ENCODE data around the gene OSBPL6. TPM values are rescaled to one million over a fixed set of nuclear protein-coding genes. Genes with fewer than 3 reads are reported as not detected.

The OSBPL6 gene
- total RNA-seq, 4 donors from 2014 or later: 1.8 to 9.9 (median 2.8) TPM

DNA sequence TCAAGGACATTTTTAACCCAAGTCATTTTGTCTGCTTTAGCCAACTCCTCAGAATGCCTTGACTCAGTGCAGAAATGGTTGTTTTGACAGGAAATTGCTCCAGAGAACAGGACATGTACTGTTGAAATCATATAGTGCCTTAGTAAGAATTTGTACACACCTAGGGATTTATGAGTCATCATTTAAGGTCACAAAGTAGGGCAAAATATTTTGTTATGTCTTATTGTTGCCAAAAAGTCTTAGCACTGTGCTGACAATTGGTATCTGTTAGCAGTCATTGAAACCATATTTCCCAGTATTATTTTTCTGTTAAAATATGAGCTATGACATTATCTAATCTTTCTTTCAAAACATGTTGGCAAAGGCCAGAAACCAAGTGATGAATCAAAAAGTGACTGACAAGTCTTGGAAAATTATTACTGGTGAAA lies 104.5 kb downstream of the OSBPL6 start:
- no peaks in the 10 kb centered on the region for H3K27me3 ChIP-seq
- intact Hi-C loops (cut with DNase I; ENCODE audit: low total_unique reads): no loop called here
- peak overlapping the region in 1 of 2 donors; percentile 54 for H3K27ac ChIP-seq
- H3K4me3 ChIP-seq: no peak overlapping the region
- TF ChIP-seq POLR2A (IDR thresholded peaks at IDR 0.05): no peak
- TF ChIP-seq, protein P1, sequence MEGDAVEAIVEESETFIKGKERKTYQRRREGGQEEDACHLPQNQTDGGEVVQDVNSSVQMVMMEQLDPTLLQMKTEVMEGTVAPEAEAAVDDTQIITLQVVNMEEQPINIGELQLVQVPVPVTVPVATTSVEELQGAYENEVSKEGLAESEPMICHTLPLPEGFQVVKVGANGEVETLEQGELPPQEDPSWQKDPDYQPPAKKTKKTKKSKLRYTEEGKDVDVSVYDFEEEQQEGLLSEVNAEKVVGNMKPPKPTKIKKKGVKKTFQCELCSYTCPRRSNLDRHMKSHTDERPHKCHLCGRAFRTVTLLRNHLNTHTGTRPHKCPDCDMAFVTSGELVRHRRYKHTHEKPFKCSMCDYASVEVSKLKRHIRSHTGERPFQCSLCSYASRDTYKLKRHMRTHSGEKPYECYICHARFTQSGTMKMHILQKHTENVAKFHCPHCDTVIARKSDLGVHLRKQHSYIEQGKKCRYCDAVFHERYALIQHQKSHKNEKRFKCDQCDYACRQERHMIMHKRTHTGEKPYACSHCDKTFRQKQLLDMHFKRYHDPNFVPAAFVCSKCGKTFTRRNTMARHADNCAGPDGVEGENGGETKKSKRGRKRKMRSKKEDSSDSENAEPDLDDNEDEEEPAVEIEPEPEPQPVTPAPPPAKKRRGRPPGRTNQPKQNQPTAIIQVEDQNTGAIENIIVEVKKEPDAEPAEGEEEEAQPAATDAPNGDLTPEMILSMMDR (IDR thresholded peaks at IDR 0.05): no peak
- H3K4me1 ChIP-seq: no peaks in the 10 kb centered on the region
- no peaks in the 10 kb centered on the region for H3K36me3 ChIP-seq
- no peak for DNase-seq
- no peaks in the 10 kb centered on the region for H3K9me3 ChIP-seq

DNA sequence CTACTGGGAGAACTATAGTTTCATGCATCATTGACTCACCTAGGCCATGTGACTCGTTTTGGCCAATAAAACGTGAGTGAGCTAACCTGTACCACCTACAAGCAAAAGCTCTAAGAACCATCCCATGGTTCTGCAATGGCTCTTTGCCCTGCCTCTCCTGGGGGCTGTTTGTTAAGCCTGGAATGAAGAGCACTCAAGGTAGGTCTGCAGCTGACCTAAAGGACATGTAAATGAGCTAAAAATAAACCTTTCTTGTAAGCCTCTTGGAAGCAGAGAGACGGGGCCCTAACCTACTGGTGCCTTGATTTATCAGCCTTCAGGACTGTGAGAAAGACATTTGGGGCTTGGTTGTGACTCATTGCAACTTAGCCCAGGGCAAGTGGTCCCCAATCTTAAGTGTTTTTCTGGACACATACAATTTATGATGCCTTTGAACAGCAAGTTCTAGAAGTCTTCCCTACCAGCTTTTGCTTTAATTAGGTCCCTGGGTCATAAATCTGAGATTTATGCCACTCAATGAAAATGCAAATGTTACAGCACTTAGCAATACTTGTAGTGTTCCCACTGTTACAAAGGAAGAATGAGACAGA lies 107.4 kb downstream of the OSBPL6 start:
- no peaks in the 10 kb centered on the region for H3K36me3 ChIP-seq
- H3K27me3 ChIP-seq: no peaks in the 10 kb centered on the region
- no peak overlapping the region for H3K4me3 ChIP-seq
- H3K9me3 ChIP-seq: no peaks in the 10 kb centered on the region
- TF ChIP-seq POLR2A (IDR thresholded peaks at IDR 0.05): no peak
- TF ChIP-seq, protein P1 (IDR thresholded peaks at IDR 0.05): no peak
- no peak overlapping the region for H3K27ac ChIP-seq
- intact Hi-C loops (cut with DNase I; ENCODE audit: low total_unique reads): no loop called here
- no peaks in the 10 kb centered on the region for H3K4me1 ChIP-seq
- DNase-seq: no peak

DNA sequence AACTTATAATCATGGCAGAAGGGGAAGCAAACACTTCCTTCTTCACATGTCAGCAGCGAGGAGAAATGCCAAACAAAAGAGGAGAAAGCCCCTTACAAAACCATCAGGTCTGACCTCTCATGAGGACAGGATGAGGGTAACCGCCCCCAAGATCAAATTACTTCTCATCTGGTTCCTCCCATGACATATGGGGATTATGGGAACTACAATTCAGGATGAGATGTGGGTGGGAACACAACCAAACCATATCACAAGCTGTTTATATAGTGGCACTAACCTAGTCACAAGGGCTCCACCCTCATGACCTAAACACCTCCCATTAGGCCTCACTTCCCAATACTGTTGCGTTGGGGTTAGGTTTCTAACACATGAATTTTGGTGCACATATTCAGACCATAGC lies 110.0 kb downstream of the OSBPL6 start:
- Histone ChIP-seq H3K36me3 (no peaks in the 10 kb centered on the region), H3K27ac (no peak overlapping the region), H3K4me1 (no peaks in the 10 kb centered on the region), H3K4me3 (no peak overlapping the region), H3K9me3 (no peaks in the 10 kb centered on the region), H3K27me3 (no peaks in the 10 kb centered on the region)
- intact Hi-C loops (cut with DNase I; ENCODE audit: low total_unique reads): no loop called here
- DNase-seq: no peak
- TF ChIP-seq, protein P1 (IDR thresholded peaks at IDR 0.05): no peak
- TF ChIP-seq POLR2A (IDR thresholded peaks at IDR 0.05): no peak

DNA sequence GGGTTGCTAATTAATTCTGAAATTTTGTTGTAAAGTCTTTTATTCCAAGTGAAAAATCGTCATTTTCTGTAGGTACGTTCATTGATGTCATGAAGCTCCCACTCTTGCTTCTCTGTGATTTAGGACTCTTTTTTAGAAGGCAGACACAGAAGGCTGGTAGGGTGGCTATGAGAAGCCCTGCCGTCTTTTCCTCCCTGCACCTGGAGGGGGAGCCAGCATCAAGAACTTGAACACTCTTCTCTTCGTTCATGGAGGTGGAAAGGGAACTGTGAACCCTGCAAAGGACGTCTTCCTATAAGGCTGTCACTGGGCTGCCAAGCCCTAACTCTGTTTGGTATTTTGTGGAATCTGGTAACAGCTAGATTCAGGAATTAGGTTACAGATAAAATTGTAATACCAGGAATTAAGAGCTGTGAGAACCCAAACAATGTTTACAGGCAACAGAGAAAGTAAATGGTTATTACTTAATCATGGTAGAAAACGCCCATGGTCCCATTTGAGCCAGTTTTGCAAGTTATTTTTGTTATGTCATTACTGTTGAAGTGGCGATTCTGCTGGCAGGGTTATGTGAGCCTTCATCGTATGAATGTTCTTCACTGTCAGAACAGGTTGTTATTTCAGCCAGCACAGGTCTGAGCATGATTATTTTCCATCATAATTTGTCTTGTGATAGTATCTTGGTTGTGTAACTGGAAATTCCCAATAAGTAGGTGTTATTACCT lies 112.2 kb downstream of the OSBPL6 start:
- intact Hi-C loops (cut with DNase I; ENCODE audit: low total_unique reads): no loop called here
- Histone ChIP-seq H3K27ac (no peak overlapping the region), H3K4me1 (no peaks in the 10 kb centered on the region), H3K36me3 (no peaks in the 10 kb centered on the region), H3K4me3 (no peak overlapping the region), H3K27me3 (no peaks in the 10 kb centered on the region), H3K9me3 (no peaks in the 10 kb centered on the region)
- TF ChIP-seq, protein P1 (IDR thresholded peaks at IDR 0.05): peak in 3 of 4 experiments; percentile 11 to 17 (median 13)
- TF ChIP-seq POLR2A (IDR thresholded peaks at IDR 0.05): no peak
- DNase-seq: peak in 1 of 2 donors; percentile 14

DNA sequence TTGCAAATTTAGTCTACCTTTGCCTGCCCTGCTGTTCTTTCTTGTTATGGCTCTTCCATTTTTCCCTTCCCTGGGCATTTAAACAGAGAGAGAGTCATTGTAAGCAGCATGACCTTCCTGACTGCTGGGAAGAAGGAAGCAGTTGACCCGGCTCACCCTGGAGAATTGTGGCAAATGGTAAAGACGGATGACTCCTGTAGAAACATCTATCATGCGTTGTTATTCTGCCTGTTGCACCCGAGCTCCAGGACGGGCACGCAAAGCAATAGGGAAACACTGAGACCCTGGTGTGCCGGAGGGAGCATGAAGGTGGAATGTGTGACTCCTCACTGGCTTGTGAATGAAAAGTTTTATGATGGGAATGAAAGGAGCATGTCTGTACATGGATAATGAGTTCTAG lies 113.3 kb downstream of the OSBPL6 start:
- Histone ChIP-seq H3K27me3 (no peaks in the 10 kb centered on the region), H3K4me3 (no peak overlapping the region), H3K36me3 (no peaks in the 10 kb centered on the region), H3K4me1 (no peaks in the 10 kb centered on the region), H3K27ac (no peak overlapping the region), H3K9me3 (no peaks in the 10 kb centered on the region)
- intact Hi-C loops (cut with DNase I; ENCODE audit: low total_unique reads): no loop called here
- no peak for DNase-seq
- TF ChIP-seq, protein P1 (IDR thresholded peaks at IDR 0.05): no peak
- TF ChIP-seq POLR2A (IDR thresholded peaks at IDR 0.05): no peak

All from uterus (tissue), 4 donors.